H9 (cell line): ENCODE results near the gene INSIG1. TPM values are rescaled to one million over a fixed set of nuclear protein-coding genes. Genes with fewer than 3 reads are reported as not detected.

Source experiments
- DNase-seq: peaks from one replicate; pipeline ENCODE4 v3.0.0-alpha.2; 2017
- H2AFZ ChIP-seq: one replicate; pipeline ENCODE4 v1.6.1; 2013; ENCODE audit warnings: mild to moderate bottlenecking, low read length, control low read depth, moderate library complexity
- H2AK5ac ChIP-seq: 2 replicates; pipeline ENCODE4 v1.6.1; 2013; ENCODE audit warnings: low read length, control low read depth, mixed read lengths; ENCODE audit not compliant: insufficient read length
- H2BK120ac ChIP-seq: one replicate; pipeline ENCODE4 v1.6.1; 2013; ENCODE audit warnings: low read depth, mild to moderate bottlenecking, low read length, control low read depth, inconsistent platforms; ENCODE audit not compliant: poor library complexity, severe bottlenecking
- H2BK12ac ChIP-seq: 2 replicates; pipeline ENCODE4 v1.6.1; 2013; ENCODE audit warnings: low read length, control low read depth, mixed read lengths, low read depth; ENCODE audit not compliant: insufficient read length
- H2BK15ac ChIP-seq: 2 replicates; pipeline ENCODE4 v1.6.1; 2013; ENCODE audit warnings: low read depth, low read length, control low read depth
- H2BK20ac ChIP-seq: one replicate; pipeline ENCODE4 v1.6.1; 2013; ENCODE audit warnings: low read depth, mild to moderate bottlenecking, low read length, control low read depth, inconsistent platforms; ENCODE audit not compliant: poor library complexity, severe bottlenecking
- H2BK5ac ChIP-seq: 2 replicates; pipeline ENCODE4 v1.6.1; 2013; ENCODE audit warnings: low read length, control low read depth, mixed read lengths; ENCODE audit not compliant: insufficient read length
- H3K14ac ChIP-seq: 2 replicates; pipeline ENCODE4 v1.6.1; 2013; ENCODE audit warnings: low read length, control low read depth; ENCODE audit not compliant: insufficient read depth
- H3K18ac ChIP-seq: 2 replicates; pipeline ENCODE4 v1.6.1; 2013; ENCODE audit warnings: low read depth, mild to moderate bottlenecking, mixed read lengths, low read length, control low read depth; ENCODE audit not compliant: insufficient read length
- H3K23ac ChIP-seq: 2 replicates; pipeline ENCODE4 v1.6.1; 2013; ENCODE audit warnings: low read length, control low read depth, mixed read lengths, low read depth; ENCODE audit not compliant: insufficient read length
- H3K23me2 ChIP-seq: 2 replicates; pipeline ENCODE4 v1.6.1; 2013; ENCODE audit warnings: low read depth, mild to moderate bottlenecking, mixed read lengths, low read length, control low read depth; ENCODE audit not compliant: insufficient read length, poor library complexity, severe bottlenecking
- H3K27ac ChIP-seq: 2 replicates; pipeline ENCODE4 v1.5.1; 2013; ENCODE audit warnings: low read length, control low read depth, mixed read lengths, low read depth; ENCODE audit not compliant: insufficient read length
- H3K27me3 ChIP-seq: 2 replicates; pipeline ENCODE4 v1.6.1; 2013; ENCODE audit warnings: low read length, control low read depth, inconsistent platforms; ENCODE audit not compliant: insufficient read depth
- H3K4ac ChIP-seq: 2 replicates; pipeline ENCODE4 v1.6.1; 2013; ENCODE audit warnings: low read depth, mild to moderate bottlenecking, control low read depth, inconsistent platforms, low read length, moderate library complexity
- H3K4me1 ChIP-seq: 2 replicates; pipeline ENCODE4 v1.6.1; 2013; ENCODE audit warnings: low read length, control low read depth, inconsistent platforms; ENCODE audit not compliant: insufficient read depth
- H3K4me2 ChIP-seq: 2 replicates; pipeline ENCODE4 v1.6.1; 2013; ENCODE audit warnings: low read length, control low read depth, mixed read lengths; ENCODE audit not compliant: insufficient read length, insufficient read depth
- H3K56ac ChIP-seq: 2 replicates; pipeline ENCODE4 v1.6.1; 2013; ENCODE audit warnings: low read depth, mild to moderate bottlenecking, mixed read lengths, low read length, control low read depth; ENCODE audit not compliant: insufficient read length
- H3K79me1 ChIP-seq: 2 replicates; pipeline ENCODE4 v1.6.1; 2013; ENCODE audit warnings: low read depth, mild to moderate bottlenecking, moderate library complexity, low read length, control low read depth, inconsistent platforms; ENCODE audit not compliant: insufficient read depth, poor library complexity, severe bottlenecking
- H3K79me2 ChIP-seq: 2 replicates; pipeline ENCODE4 v1.6.1; 2013; ENCODE audit warnings: low read length, control low read depth, inconsistent platforms; ENCODE audit not compliant: insufficient read depth
- H3K9ac ChIP-seq: 2 replicates; pipeline ENCODE4 v1.6.1; 2013; ENCODE audit warnings: low read length, control low read depth, mixed read lengths; ENCODE audit not compliant: insufficient read length; ENCODE audit errors: extremely low read depth
- H3K9me3 ChIP-seq: one replicate; pipeline ENCODE4 v1.6.1; 2013; ENCODE audit warnings: low read depth, low read length, inconsistent platforms; ENCODE audit not compliant: control insufficient read depth
- H3T11ph ChIP-seq: one replicate; pipeline ENCODE4 v1.6.1; 2013; ENCODE audit warnings: mild to moderate bottlenecking, low read length, control low read depth, inconsistent platforms
- H4K20me1 ChIP-seq: one replicate; pipeline ENCODE4 v1.6.1; 2013; ENCODE audit not compliant: control insufficient read depth, insufficient read length, insufficient read depth
- H4K5ac ChIP-seq: 2 replicates; pipeline ENCODE4 v1.6.1; 2013; ENCODE audit warnings: low read depth, mild to moderate bottlenecking, mixed read lengths, low read length, control low read depth; ENCODE audit not compliant: insufficient read length
- H4K8ac ChIP-seq: replicated peaks from 2 replicates; pipeline ENCODE4 v1.6.1; 2013; ENCODE audit warnings: low read length, control low read depth, mixed read lengths, low read depth; ENCODE audit not compliant: insufficient read length
- H4K91ac ChIP-seq: 2 replicates; pipeline ENCODE4 v1.6.1; 2013; ENCODE audit warnings: low read depth, mild to moderate bottlenecking, moderate library complexity, mixed read lengths, low read length, control low read depth; ENCODE audit not compliant: insufficient read length
- H3K27ac Mint-ChIP-seq, 3 experiments: 2 replicates in 2 of 3; 3 replicates in 1 of 3; pipeline ENCODE4 v1.8.0; 2020 to 2021; ENCODE audit warnings: mixed read lengths in 3 of 3, mild to moderate bottlenecking in 1 of 3, moderate library complexity in 1 of 3
- H3K27me3 Mint-ChIP-seq: 2 replicates; pipeline ENCODE4 v1.8.0; 2021; ENCODE audit warnings: low read depth, mild to moderate bottlenecking, moderate library complexity, mixed read lengths
- H3K36me3 Mint-ChIP-seq, 3 experiments: 2 replicates in 2 of 3; 3 replicates in 1 of 3; pipeline ENCODE4 v1.8.0; 2020 to 2021; ENCODE audit warnings: low read depth in 3 of 3, mixed read lengths in 3 of 3; ENCODE audit not compliant: insufficient read depth in 1 of 3
- H3K4me1 Mint-ChIP-seq, 2 experiments: 2 replicates each; pipeline ENCODE4 v1.8.0; 2020; ENCODE audit warnings: mixed read lengths in 2 of 2
- H3K4me3 Mint-ChIP-seq, 2 experiments: 2 replicates in 1 of 2; 3 replicates in 1 of 2; pipeline ENCODE4 v1.8.0; 2020 to 2021; ENCODE audit warnings: mild to moderate bottlenecking in 2 of 2, mixed read lengths in 2 of 2, moderate library complexity in 1 of 2
- H3K9me3 Mint-ChIP-seq, 2 experiments: 2 replicates in 1 of 2; 3 replicates in 1 of 2; pipeline ENCODE4 v1.8.0; 2020; ENCODE audit warnings: mild to moderate bottlenecking in 2 of 2, mixed read lengths in 2 of 2, moderate library complexity in 1 of 2
- WGBS: extraction: QIAGEN DNeasy Blood & Tissue Kit; methylation state at CpG from one replicate; pipeline ENCODE4 v1.1.7; 2013; ENCODE audit warnings: missing lambda C conversion rate, low lambda C conversion rate, mixed read lengths; ENCODE audit not compliant: insufficient read length; ENCODE audit errors: extremely low coverage; 5-methylcytosine and 5-hydroxymethylcytosine counted together
- total RNA-seq: library from RNA; stranded (reverse); gene quantifications from 2 replicates; pipeline ENCODE4 v1.2.1, GENCODE V29; 2021
- TF ChIP-seq, protein P1 (sequence below): fragments of 200-600 bp; sonication (generic); conservative IDR thresholded peaks from 3 replicates; pipeline ENCODE4 v1.8.0; 2021; ENCODE audit warnings: antibody characterized with exemption, mild to moderate bottlenecking

INSIG1 gene
- total RNA-seq, 1 experiment from 2014 or later: 23.3 TPM

DNA sequence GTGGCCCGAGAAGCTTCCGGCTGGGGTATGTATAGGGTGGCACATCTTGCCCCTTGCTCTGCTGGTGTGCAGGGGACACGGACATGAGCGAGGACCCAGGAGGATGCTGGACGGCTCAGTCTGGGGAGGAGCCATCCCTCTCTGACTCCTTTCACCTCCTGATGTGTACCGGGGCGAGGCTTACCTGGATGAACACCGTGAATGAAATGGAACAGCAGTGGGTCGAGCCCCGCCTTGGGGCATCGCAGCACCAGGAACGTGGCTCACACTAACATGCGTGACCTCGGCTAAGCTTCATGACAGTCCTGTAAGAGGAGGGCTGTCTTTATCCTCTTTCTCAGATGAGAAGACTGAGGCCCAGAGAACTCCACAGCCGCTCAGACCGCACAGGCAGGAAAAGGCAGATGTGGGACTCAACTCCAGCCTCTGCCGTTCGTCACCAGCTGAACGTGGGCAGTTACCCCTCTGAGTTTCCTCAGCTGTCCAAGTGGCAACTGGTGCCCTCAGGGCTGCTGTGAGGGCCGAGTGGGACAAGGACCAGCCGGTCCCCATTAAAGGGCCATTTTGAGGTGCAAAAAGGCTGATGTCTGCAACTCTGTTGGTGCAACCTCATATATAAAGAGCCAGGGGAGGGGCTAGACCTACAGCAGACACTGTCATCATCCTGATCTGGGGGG lies 54.5 kb downstream of the INSIG1 start:
- H3K4me1 Mint-ChIP-seq: peaks cover 0 to 3% of the 10 kb centered on the region in 2 experiments; a peak in 1 of 4 replicates
- Histone ChIP-seq H2BK15ac (no peak overlapping the region), H2BK120ac (no peak overlapping the region), H3K56ac (no peak overlapping the region), H4K8ac (no peak overlapping the region), H2BK5ac (no peak overlapping the region), H3K4me2 (no peak overlapping the region), H2BK12ac (no peak overlapping the region), H3K27me3 (no peaks in the 10 kb centered on the region; the same call in 1 of the 2 replicates), H2BK20ac (no peak overlapping the region), H3K9me3 (no peaks in the 10 kb centered on the region), H2AFZ (no peak overlapping the region), H3K79me1 (no peaks in the 10 kb centered on the region), H3K27ac (no peak overlapping the region), H3K79me2 (no peaks in the 10 kb centered on the region), H2AK5ac (no peak overlapping the region), H4K5ac (no peak overlapping the region), H3K4ac (no peak overlapping the region), H3K23ac (no peak overlapping the region), H3K18ac (no peak overlapping the region), H3K4me1 (no peaks in the 10 kb centered on the region), H3K23me2 (no peaks in the 10 kb centered on the region), H3K9ac (no peak overlapping the region), H3T11ph (no peak overlapping the region), H4K91ac (no peak overlapping the region), H3K14ac (no peak overlapping the region), H4K20me1 (peaks cover 4% of the 10 kb centered on the region)
- no peak overlapping the region for H3K4me3 Mint-ChIP-seq
- H3K36me3 Mint-ChIP-seq: peaks cover 0 to 2% (median 0%) of the 10 kb centered on the region in 3 experiments; a peak in 3 of 7 replicates
- peaks cover 55% of the 10 kb centered on the region for H3K27me3 Mint-ChIP-seq
- WGBS: no CpG with 5 or more reads among the region's 21 CpGs
- TF ChIP-seq, protein P1, sequence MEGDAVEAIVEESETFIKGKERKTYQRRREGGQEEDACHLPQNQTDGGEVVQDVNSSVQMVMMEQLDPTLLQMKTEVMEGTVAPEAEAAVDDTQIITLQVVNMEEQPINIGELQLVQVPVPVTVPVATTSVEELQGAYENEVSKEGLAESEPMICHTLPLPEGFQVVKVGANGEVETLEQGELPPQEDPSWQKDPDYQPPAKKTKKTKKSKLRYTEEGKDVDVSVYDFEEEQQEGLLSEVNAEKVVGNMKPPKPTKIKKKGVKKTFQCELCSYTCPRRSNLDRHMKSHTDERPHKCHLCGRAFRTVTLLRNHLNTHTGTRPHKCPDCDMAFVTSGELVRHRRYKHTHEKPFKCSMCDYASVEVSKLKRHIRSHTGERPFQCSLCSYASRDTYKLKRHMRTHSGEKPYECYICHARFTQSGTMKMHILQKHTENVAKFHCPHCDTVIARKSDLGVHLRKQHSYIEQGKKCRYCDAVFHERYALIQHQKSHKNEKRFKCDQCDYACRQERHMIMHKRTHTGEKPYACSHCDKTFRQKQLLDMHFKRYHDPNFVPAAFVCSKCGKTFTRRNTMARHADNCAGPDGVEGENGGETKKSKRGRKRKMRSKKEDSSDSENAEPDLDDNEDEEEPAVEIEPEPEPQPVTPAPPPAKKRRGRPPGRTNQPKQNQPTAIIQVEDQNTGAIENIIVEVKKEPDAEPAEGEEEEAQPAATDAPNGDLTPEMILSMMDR: no peak
- no peak overlapping the region for H3K27ac Mint-ChIP-seq
- peaks cover 0 to 9% of the 10 kb centered on the region in 2 experiments; a peak in 2 of 5 replicates for H3K9me3 Mint-ChIP-seq
- no peak for DNase-seq
